HuH-7 (cell line): ENCODE data around the gene HTRA3.

Source experiments
- DNase-seq: peaks from one replicate; pipeline ENCODE4 v3.0.0; 2011; ENCODE audit warnings: low spot score

The HTRA3 gene

GRCh38 chr4:8280158-8280875 lies 10.8 kb downstream of the HTRA3 start:
- DNase-seq: no peak

GRCh38 chr4:8280876-8281440 lies 11.4 kb downstream of the HTRA3 start:
- DNase-seq: no peak

GRCh38 chr4:8281519-8282133 lies 12.1 kb downstream of the HTRA3 start:
- DNase-seq: no peak

- DNase-seq: no peak
Observed at GRCh38 chr4:8282134-8282641, 12.6 kb downstream of the HTRA3 start.

GRCh38 chr4:8282742-8283141 lies 13.2 kb downstream of the HTRA3 start:
- DNase-seq: no peak

GRCh38 chr4:8283161-8283560 lies 13.6 kb downstream of the HTRA3 start:
- DNase-seq: no peak

- no peak for DNase-seq
Observed at GRCh38 chr4:8283631-8284121, 14.1 kb downstream of the HTRA3 start.

- DNase-seq: no peak
Observed at GRCh38 chr4:8284391-8284790, 14.8 kb downstream of the HTRA3 start.

GRCh38 chr4:8285143-8285975 lies 15.8 kb downstream of the HTRA3 start:
- DNase-seq: no peak

- DNase-seq: no peak
Observed at GRCh38 chr4:8285976-8286718, 16.6 kb downstream of the HTRA3 start.

GRCh38 chr4:8286719-8287342 lies 17.3 kb downstream of the HTRA3 start:
- no peak for DNase-seq

- no peak for DNase-seq
Observed at GRCh38 chr4:8287343-8288280, 18.1 kb downstream of the HTRA3 start.

GRCh38 chr4:8289151-8289750 lies 19.7 kb downstream of the HTRA3 start:
- no peak for DNase-seq

GRCh38 chr4:8289956-8290700 lies 20.6 kb downstream of the HTRA3 start:
- no peak for DNase-seq

GRCh38 chr4:8290701-8290970 lies 21.1 kb downstream of the HTRA3 start:
- no peak for DNase-seq

- no peak for DNase-seq
Observed at GRCh38 chr4:8291036-8291682, 21.6 kb downstream of the HTRA3 start.

GRCh38 chr4:8291701-8292477 lies 22.3 kb downstream of the HTRA3 start:
- DNase-seq: no peak
